IPS-18c (cell line): Measurements from ENCODE around the gene TCOF1.
"Not testable (repeated sequence)": the region's sequence is repeated elsewhere in the genome, so short reads cannot be mapped to it uniquely, and the experiment has no call there.

Experiments used
- H3K4me3 ChIP-seq: 2 replicates; pipeline ENCODE4 v1.7.0; 2013; ENCODE audit warnings: low read depth, mild to moderate bottlenecking, low read length, moderate library complexity; ENCODE audit not compliant: insufficient read depth
- H3K9me3 ChIP-seq: one replicate; pipeline ENCODE4 v1.6.1; 2013; ENCODE audit warnings: mild to moderate bottlenecking, low read length, moderate library complexity; ENCODE audit not compliant: control insufficient read depth, insufficient read depth

TCOF1 gene

DNA sequence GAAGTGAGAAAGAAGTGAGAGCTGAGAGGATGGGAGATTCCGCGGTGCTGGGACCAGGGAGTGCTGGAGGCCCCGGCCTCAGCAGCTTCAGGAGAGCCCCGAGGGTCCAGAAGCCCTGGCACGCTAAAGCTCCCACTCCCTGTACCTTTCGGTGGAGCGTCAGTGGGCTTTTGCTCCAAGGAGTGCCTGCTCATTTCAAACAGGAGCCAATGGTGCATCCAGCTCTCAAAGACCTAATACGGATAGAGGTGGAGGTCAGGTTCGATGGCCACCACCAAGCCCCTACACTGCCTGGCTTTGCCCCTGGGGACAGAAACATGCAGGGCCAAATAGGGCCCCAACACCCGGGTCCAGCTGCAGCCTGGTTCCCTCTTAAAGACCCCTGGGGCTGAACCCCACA, 47.0 kb downstream of the TCOF1 start:
- Histone ChIP-seq H3K4me3 (no peak overlapping the region), H3K9me3 (no peaks in the 10 kb centered on the region)

DNA sequence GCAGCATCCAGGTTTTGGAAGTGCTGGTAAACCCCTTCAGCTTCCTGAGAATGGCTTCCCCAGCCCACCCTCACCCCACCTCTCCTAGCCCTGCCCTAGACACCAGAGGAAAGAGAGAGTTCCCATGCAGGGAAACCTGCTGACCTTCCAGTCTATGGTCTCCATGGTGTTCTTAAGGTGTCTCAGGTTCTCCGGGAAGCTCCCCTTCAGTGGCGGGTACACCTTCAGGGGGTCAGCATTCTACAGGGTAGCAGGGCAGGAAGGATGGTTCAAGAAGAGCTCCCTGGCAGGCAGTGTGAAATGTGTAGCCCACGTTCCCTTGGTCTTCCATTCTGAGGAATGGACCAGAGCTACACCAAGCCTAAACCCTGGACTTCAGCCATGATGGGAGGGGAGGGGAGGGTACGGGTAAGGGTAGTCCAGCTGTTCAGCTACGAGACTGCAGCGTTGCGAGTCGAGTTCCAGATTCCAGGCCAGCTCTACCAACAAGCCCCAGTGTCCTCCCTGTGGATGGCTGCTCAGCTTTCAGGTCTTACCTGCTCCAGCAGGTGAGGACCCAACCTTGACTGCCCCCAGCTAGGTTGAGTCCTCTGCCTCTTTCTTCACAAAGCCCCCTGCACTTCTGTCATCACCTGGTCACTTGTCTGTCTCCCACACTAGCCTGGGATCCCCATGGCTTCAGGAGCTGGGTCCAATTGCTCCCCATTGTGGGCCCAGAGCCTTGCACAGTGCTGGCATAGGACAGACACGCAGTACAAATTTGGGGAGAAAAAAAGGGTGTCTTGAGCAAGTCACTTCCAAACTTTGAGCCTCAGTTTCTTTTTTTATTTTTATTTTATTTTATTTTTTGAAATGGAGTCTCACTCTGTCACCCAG, 47.7 kb downstream of the TCOF1 start:
- Histone ChIP-seq H3K4me3 (no peak overlapping the region), H3K9me3 (no peaks in the 10 kb centered on the region)

DNA sequence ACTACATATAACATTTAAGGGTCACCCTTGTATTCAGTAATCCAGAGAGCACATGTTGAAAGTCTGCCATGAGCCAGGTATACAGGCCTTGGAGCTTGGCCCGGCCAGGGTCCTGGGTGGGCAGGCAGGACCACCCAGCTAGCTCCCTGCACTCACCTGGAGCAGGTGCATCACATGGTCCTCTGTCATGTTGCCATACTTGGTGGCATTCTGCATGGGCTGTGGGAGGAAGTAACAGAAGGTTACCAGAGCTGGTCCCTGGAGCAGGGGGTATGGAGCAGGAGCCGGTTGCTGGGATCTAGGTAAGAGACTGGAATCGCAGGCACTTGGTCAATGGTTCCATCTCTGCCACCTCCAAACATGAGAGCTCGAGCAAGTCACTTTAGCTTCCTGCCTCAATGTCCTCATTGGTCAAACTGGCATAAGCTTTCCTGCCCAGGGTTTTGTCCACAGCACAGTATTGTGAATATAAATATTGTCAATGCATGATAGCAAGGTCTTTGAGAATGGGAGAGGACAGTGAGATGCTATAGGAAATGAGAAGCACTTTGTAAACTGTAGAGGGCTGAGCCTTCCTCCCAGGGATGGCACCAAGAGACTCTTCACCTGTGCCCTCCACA, 48.7 kb downstream of the TCOF1 start:
- Histone ChIP-seq H3K9me3 (no peaks in the 10 kb centered on the region), H3K4me3 (no peak overlapping the region)

DNA sequence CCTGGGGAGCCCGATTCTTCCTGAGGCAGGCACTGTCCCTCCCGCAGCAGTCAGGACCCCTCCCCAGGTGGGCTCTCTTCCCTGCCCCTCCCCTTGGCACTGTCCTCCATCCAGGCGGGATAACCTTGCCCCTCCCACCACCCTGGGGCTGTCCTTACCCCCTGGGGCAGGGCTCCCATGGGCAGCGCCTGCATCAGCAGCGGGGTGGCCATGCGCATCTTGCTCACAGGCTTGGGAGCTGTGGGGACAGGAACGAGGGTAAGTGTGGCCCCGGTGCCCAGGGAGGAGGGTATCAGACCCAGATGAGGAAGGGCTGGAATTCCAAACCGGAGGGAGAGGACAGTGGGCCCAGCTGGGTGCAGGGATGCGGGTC, 49.2 kb downstream of the TCOF1 start:
- no peaks in the 10 kb centered on the region for H3K9me3 ChIP-seq

DNA sequence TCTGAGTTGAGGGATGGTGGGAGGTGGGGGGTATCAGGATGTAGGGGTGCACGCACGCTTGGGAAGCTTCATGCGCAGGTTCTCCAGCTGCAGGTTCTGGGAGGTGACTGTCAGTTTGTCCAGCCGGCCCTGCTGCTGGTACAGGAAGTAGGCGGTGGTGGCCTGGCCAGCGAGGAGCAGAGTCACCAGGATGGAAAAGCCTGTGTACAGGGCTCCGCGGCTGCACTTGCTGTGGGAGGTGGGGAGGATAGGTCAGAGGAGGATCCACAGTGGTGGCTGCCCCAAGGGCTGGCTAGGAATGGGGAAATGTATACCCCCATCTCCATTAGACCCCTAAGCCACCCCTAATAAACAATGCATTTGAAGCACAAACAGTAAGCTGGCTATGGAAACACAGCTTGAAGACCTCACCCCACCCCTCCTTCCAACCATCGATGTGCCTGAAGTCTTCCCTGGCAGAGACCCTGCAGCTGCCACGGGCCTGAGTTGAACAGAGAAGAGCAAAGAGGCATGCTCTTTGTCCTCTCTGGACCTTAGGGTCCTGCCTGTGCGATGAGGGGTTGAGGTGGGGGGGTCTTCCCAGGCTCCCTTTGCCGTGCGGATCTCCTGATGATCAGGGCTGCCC, 49.7 kb downstream of the TCOF1 start:
- H3K9me3 ChIP-seq = no peaks in the 10 kb centered on the region
- H3K4me3 ChIP-seq = no peak overlapping the region

More for the DNA sequence above, 49.2 kb downstream of the TCOF1 start:
- no peak overlapping the region for H3K4me3 ChIP-seq

DNA sequence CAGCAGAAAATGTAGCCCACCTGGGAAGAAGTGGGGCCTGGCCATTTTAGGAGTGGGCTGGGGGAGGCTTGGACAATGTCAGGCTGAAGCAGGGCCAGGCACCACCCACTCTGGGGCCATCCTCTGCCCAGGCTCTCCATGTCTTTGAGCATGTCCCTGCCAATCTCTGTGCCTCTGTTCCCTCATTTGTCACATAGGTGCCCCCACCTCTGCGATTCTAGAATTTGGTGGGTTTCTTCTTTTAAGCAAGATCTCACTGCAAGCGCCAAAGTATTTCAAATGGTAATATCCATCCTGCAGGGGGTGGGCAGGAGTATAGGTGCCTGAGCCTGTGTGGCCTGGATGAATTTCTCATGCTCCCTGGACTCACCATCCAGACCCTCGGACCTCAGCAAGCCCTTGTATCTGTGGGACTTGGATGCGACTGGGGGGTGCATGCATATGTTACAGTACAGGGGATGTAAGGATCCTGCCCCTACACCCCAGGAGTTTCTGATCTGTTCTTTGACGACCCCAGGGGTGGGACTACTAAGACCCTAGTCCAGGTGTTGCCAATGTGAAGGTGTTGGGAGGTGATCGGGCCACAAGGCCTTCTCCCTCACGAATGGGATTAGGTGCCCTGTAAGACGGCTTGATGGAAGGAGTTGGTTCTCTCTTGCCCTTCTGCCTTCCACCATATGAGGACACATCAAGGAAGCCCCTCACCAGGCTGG, 50.9 kb downstream of the TCOF1 start:
- Histone ChIP-seq H3K4me3 (no peak overlapping the region), H3K9me3 (no peaks in the 10 kb centered on the region)

DNA sequence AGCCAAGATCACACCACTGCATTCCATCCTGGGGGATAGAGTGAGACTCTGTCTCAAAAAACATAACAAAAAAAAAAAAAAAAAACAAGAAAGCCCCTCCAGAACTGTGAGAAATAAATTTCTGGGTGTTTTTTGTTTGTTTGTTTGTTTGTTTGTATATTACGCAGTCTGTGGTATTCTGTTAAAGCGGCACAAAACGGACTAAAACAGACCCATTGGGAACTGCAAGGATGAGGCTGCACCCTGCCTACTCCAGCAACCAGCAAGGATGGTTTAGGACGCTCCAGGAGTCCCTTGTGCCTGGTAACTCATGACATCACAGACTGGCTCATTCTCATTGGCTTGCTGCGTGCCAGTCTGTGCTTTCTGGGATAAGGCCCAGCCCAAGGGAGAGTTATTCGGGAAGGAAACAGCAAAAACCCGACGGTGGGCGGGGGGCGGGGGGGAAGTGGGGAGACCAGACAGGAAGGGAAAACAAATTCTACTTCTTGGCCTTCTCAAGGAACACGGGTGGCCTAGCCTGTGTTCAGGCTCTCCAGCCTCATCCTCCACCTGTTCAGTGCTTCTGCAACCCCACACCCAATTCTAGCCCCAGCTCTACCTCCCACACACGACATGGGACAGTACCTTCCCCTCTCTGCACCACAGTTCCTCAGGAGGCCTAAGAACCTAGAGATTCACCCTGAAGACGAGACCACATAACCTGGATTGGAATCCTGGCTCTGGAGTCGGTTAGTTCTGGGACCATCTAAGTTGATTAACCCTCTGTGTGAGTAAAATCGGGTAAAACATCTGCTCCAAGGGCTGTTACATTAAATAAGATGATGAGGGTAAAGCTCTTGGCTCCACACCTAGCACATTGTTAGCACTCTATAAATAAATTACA, 52.4 kb downstream of the TCOF1 start:
- Histone ChIP-seq H3K4me3 (peak overlapping the region; percentile 32; the same call in 1 of the 2 replicates), H3K9me3 (no peaks in the 10 kb centered on the region)

DNA sequence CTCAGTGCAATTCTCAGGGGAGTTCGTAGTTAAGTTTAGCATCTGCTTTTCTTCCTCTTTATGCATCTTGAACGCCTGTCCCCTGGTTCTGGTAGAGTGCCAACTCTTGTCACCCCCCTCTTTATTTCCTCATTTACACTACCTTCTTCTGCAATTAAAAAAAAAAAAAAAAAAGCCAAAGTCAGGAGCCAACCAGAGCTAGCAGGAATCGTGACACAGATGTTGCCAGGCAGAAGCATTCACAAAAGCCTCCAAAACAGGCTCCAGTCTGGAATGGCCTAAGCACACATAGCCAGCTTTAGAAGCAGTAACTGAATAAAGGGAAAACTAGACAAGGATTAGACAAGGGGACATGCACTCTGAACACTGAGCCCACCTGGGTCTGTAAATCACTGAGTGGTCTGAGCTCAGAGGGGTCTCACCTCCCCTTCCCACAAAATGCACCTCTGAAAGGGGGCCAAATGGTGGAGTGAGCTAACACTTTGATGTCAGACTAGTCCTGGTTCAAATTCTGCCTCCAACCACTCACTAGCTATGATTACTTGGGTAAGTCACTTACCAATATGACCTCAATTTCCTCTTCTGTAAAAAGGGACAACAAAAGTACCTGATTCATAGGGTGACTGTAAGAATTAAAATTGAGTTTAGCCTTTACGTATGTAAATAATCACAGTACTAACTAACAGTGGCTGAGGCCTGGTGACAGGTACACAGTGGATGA, 53.2 kb downstream of the TCOF1 start:
- Histone ChIP-seq H3K9me3 (no peaks in the 10 kb centered on the region), H3K4me3 (no peak overlapping the region)

DNA sequence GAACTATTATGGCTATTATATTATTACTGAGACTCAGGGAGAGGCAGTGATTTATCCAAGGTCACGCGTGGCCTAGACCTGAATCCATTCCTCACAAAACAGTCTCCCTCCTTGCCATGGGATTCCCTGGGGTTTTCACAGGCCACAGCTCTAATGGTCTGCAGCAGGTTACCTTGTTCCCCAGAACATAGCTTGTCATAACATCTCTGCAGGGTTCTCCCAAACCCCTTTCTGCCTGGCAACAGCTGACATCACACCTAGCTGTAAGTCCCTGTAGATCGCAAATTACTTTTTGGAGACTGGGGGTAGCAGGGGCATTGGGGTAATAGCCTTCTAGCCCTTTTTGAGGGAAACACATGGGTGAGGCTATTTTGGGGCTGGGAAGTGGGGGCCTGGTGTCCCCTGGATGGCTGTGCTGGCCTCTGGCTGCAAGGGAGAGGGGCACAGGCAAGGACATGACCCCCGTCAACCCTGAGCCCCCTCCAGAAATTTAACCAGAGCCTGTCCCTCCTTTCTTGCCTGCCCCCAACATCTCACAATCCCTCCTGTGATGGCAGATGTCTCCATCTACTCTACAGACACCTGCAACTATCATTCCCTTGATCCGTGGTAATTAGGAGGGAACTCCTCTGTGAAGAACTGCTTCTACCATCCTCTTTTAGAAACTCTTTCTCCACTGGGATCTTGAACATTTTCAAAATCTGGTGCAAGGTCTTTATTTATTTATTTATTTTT, 53.9 kb downstream of the TCOF1 start:
- H3K9me3 ChIP-seq = no peaks in the 10 kb centered on the region
- H3K4me3 ChIP-seq = no peak overlapping the region

DNA sequence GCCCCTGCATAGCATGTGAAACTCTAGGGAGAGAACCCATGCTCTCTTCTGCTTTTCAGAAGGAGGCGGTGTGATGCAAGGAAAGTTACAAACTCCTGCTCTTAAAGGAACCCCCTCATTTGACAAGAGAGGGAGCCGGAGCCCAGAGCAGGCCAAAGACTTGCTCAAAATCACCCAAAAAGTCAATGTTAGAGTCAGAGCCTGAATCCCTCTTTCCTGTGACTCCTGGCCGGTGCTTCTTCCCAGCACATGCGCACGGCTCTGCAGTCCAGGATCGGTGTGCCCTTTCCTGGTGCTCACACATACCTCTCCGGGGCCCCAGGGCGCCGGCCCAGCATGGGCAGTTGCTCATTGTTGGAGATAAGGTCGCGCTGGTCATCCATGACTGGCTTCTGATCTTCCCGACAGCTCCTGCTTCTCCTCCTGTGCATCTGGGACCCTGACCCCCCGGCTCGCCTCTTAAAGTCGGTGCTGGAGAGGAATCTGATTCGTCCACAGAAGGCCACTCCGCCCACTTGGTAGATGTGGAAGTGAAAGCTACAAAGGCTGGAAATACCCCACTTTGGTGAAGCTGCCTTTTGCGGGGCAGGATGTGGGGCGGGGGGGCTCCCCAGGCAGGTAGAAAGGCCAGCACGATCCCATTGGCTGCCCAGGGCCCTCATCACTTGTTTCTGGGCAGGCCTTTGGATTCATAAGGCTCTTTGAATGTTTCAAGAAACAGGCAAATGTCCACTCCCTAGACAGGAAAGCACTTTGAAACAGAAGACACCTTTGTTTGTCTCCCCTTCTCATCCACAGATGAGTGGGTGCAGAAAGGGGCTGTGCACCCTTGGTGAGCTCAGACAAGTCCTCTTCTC, 55.0 kb downstream of the TCOF1 start, which contains the start of gene CD74:
CD74 (minus strand) TSS at position 592 of the 857 bp plus-strand sequence; CDS start at position 431, 161 bp downstream.
- peak within 1 kb of the TSS; percentile 40; the same call in 1 of the 2 replicates for H3K4me3 ChIP-seq
- H3K9me3 ChIP-seq = no peaks in the 10 kb centered on the region

DNA sequence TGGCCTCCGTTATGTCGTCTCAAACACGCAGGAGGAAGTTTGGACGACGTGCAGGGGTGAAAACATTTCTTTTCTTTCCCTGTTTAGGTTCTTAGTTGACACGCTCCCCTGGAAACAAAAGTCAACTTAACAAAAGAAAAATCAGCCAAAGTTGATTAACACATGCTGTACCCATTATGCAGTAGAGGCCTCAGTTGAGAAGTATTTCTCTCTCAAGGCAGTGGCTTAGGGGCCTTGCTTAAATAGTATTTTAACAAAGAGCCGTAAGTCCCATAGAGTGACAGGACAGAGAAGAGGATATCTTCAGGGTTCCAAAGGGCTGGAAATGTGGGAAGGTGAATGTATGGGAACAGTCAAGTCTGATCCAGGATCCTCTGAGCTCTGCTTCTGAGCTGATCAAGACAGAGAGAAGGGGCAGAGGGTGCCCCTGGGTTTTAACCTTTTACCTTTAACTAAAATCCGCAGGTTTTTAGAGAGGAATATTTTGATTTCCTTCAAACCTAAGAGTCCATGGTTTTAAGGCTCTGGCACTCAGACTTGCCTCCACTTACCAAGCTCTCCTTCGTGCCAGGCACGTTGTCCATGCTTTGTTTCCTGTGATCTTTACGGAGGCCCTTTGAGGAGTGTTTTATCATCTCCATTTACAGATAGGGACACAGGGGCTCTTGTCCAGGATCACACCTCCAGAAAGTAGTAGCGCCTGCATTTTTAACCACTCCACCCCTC, 55.8 kb downstream of the TCOF1 start:
- Histone ChIP-seq H3K9me3 (no peaks in the 10 kb centered on the region), H3K4me3 (no peak overlapping the region)

DNA sequence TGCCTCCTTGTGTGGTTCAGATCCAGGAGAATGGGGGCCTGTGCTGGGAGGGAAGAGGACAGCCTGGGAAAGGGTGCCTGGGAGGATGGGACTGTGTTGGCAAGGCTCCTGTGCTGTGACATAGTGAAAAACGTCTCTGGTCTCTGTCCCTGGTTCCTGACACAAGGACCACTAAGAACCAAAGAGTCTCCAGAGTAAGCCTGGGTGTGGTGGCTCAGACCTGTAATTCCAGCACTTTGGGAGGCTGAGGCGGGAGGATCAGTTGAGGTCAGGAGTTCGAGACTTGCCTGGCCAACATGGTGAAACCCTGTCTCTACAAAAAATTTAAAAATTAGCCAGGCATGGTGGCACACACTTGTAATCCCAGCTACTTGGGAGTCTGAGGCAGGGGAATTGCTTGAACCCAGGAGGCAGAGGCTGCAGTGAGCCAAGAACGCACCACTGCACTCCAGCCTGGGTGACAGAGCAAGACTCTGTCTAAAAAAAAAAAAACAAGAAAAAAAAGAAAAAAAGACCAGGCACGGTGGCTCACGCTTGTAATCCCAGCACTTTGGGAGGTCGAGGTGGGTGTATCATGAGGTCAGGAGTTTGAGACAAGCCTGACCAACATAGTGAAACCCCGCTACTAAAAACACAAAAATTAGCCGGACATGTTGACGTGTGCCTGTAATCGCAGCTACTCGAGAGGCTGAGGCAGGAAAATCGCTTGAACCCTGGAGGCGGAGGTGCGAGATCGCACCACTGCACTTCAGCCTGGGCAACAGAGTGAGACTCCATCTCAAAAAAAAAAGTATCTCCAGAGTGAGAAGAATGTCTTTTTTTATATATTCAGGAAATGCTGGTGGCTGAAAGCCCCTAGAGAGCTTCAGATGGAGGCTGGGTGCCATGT, 56.6 kb downstream of the TCOF1 start:
- H3K9me3 ChIP-seq, H3K4me3 ChIP-seq: not testable (repeated sequence)

DNA sequence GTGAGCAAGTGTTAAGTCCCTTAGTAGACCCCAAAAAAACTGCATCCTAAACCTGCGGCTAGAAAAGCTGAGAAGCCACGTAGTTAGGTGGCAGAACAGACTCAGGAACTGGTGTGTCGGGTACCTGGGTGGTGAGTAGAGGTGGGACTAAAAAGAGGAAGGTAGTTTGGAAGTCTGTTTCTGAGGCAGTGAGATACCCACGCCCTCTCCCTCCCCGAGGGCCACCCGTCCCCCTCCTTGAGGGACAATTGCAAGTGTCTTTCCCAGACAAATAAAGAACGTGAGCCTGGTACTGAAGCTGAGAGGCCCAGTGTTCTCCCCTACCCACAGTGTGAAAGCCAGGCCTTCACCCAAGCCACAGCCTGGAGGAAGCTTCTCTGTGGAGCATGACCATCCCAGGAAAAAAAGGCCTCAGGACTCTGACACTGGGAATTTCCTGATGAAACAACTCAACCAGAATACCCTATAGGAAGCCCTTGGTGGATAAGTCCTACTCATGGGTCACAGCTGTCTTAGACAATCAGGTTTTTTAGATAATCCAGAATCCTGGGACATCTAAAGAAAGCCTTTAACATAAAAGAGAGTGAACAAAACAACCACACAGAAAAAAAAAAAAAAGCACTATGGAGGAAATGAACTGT, 62.3 kb downstream of the TCOF1 start:
- no peaks in the 10 kb centered on the region for H3K9me3 ChIP-seq
- no peak overlapping the region for H3K4me3 ChIP-seq
